HS-27A (cell line): ENCODE measurements around the gene ZNF280A.
"Not testable (repeated sequence)": the region's sequence is repeated elsewhere in the genome, so short reads cannot be mapped to it uniquely, and the experiment has no call there.

Source experiments
- DNase-seq: peaks from one replicate; pipeline ENCODE4 v3.0.0-alpha.2; 2012; ENCODE audit warnings: low read depth, missing footprints

Gene ZNF280A

DNA sequence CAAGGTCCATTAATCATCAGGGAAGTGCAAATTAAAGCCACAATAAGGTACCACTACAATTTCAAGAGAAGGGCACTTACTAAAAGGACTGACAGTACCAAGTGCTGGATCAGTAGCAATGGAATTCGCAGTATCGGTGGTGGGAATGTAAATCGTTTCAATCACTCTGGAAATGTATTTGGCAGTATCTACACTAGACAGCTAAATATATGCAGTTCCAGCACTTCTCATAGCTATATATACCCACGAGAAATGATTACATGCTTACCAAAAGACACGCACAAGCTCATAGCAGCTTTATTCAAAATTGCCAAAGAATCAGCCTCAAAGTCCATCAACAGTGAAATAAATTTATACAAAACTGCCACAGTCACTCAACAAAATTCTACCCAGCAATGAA lies 7.1 kb downstream of the ZNF280A start:
- no peak for DNase-seq

- DNase-seq, result not testable (repeated sequence)
Measured at GRCh38 chr22:22510833-22511232, 9.2 kb downstream of the ZNF280A start.

GRCh38 chr22:22509912-22510311 lies 10.2 kb downstream of the ZNF280A start:
- not testable (repeated sequence) for DNase-seq

DNA sequence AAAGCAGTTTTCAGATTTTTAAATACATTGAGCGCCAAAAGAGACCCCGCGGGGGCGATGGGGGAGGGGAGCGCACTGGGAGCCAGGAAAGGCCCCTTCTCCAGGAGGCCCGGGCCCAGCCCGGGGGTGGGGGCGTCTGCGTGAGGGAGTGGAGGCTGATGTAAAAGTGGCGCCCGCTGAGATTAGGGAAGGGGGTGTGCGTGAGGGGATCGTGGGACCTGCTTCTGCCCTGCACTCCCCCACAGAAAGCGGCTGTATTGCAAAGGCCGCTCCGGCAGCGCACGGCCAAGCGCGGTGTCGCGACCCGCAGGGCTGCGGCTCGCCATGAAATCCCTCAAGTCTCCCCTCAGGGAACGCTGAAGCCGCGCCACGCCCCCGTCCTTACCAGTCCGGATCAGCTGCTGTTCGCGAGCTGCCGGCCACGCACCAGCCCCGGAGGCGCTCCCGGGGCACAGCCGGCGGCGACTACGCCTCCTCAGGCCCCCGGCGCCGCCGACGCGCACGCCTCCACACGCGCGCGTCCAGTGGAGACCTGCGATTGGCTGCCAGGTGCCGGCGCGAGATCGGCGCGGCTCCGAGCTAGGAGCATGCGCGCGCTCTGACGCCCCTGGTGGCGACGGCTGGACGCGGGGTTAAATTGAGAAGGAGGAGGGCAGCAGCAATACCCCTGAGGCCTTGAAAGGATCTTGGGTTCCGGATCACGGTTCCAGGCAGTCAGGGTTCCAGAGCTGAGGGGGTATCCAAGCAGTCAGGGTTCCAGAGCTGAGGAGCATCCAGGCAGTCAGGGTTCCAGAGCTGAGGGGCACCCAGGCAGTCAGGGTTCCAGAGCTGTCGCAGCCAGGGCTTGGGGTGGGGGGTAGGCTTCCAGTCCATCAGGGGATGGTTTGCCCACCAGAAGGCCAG lies 11.5 kb downstream of the ZNF280A start, which contains the start of gene ZNF280B:
ZNF280B (minus strand) TSS at position 469 of the 903 bp plus-strand sequence. CDS start 19,344 bp downstream, outside the sequence.
- DNase-seq, result peak; percentile 14

GRCh38 chr22:22507743-22508273 lies 12.3 kb downstream of the ZNF280A start:
- DNase-seq, result no peak

DNA sequence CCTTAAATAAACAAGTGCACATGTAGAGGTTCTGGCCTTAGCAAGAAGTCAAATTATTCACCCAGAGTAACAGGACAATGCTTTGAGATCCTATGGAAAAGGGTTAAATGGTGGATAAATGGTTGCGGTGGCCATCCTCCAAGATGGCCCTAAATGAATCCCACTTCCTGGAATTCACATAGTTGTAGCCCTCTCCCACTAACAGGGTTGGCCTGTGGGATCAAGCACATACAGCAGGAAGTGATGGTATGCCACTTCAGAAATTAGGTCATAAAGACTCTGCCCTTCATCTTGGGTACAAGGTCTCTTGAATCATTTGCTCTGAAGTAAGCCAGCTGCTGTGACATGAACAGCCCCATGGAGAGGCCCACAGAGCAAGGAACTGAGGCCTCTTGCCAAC lies 13.3 kb downstream of the ZNF280A start:
- DNase-seq, result no peak

DNA sequence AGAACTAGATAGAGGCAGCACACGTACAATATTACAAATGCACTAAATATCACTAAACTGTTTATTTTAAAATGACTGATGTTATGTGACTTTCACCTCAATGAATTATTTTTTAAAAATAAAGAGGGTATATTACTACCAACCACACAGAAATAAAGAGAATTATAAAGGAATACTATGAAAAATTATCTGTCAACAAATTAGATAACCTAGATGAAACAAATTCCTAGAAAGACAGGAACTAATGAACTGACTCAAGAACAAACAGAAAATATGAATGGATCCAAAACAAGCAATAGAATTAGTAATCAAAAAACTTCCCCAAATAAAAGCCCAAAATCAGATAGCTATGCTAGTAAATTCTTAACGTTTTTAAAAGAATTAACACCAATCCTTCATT lies 21.8 kb downstream of the ZNF280A start:
- no peak for DNase-seq

DNA sequence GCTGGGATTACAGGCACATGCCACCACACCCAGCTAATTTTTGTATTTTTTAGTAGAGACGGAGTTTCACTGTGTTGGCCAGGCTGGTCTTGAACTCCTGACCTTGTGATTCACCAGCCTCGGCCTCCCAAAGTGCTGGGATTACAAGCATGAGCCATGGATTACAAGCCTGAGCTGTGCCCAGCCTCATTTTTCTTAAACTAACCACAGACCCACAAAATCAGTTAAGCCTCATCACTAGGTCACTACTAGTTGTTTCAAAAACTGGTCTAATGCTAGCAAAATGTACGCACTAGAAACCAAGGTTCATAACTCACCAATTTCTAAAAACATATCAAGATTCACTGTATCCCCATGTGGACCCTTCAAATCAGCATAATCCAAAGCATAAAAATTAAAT lies 28.5 kb downstream of the ZNF280A start:
- not testable (repeated sequence) for DNase-seq

DNA sequence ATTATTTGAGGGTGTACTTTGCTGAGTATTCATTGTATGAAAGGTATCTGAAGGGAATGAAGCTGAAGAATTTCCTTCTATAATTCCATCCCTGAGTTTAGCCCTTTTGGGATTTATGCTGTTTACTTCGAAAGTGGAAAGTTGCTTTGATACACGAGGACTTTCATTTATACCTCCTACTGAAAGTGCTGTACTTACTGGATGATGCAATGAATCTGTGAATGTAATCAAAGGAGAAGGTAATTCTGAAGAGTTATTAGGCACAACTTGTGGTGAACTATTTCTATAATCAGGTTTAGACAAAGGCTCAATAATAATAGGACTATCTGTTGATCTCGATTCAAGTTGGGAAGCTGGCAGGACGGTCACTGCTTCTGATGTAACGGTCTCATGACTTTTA lies 31.3 kb downstream of the ZNF280A start:
- no peak for DNase-seq

DNA sequence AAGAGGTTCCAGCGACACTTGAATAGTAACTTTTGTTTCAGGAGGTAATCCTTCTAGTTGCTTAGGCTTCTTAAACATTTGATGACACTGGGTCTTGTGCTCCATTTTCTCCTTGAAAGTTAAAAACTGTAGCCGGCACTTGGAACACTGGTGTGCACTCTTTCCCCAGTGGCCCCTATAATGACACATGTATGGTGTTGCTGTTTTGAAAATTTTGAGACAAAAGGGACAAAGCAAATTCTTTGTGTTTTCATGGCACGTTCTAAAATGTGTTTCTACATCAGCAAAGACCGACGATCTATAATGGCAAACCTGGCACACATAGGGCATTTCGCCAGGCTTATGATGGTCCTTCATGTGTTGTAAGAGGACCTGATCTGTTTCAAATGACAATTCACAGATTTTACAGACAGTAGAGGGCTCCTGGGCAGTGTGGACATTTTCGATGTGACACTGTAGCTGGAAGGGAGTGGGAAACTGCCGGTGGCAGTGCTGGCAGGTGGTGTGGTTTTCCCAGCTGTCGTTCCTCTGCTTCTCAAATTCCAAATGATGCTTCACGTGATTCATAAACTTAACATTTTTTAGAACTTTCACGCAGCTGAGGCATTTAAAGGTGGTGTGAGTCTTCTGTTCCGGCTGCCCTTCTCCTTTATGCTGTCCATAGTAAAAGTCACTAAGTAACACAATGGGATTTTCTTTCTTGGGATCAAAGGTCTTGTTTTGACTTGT lies 32.0 kb downstream of the ZNF280A start:
- no peak for DNase-seq

DNA sequence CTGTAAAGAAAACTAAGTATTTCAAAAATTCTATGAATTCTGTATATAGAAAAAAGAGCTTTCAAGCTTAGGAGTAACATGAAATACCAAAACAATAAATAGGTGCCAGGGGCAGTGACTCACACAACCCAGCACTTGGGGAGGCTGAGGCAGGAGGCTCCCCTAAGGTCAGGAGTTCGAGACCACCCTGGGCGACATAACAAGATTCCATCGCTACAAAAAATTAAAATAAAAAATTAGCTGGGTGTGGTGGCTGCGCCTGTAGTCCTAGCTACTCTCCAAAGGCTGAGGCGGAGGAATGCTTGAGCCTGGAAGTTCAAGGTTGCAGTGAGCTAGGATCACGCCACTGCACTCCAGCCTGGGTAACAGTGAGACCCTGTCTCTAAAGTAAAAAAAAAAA lies 33.0 kb downstream of the ZNF280A start:
- DNase-seq, result no peak

DNA sequence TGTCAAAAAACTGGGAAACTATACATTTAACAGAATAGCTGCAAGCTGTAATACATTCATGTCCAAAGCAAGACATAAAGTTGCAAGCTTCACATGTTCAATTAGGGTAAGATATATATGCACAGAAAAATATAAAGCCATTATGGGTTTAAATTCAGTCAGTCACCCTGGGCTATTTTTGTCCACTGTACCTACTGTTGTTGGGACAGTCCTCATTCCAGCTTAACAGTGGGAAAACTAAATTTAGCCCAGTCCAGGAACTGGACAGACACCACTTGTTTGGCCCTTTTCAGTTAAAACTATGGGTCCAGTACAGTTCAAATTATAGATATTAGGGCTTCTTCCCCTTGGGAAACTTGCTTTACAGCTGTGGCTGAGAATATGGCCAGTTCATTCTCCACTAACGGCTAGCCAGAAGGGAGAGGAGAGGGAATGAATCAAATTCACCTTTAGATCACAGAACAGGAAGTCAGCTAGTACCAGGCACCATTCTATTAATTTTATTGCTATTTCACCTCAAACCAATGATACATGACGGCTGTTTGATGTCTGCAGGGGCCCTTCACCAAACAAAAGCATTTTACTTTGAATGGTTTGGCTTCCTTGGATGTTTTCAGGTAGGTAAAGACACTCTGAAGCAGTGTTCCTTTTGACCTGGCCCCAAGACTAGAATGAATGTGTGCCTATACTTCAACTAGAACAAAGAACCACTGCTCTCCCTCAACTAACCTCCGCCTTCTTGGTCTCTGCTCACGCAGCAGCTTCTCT lies 33.8 kb downstream of the ZNF280A start:
- no peak for DNase-seq

GRCh38 chr22:22485524-22485923 lies 34.5 kb downstream of the ZNF280A start:
- DNase-seq, result no peak

- no peak for DNase-seq
Measured at GRCh38 chr22:22484023-22484422, 36.0 kb downstream of the ZNF280A start.

DNA sequence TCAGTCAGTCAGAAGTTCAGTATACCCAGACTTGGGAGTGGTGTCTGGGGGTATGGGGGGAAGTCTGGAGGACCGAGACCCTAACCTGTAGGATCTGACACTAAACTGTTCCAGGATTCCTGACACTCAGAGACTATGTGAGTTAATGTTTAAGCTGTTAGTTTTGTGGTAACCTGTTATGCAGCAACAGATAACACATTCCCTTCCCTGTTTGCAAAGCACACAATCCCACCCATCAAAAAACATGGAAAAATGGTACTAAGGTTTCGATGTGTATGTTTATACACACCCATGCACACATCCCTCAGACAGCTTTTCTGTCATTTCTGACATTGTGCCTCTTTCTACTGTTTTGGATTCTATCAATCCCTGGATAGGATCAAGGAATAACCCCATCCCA lies 39.1 kb downstream of the ZNF280A start:
- no peak for DNase-seq

GRCh38 chr22:22479999-22480532 lies 40.0 kb downstream of the ZNF280A start:
- DNase-seq, result no peak

DNA sequence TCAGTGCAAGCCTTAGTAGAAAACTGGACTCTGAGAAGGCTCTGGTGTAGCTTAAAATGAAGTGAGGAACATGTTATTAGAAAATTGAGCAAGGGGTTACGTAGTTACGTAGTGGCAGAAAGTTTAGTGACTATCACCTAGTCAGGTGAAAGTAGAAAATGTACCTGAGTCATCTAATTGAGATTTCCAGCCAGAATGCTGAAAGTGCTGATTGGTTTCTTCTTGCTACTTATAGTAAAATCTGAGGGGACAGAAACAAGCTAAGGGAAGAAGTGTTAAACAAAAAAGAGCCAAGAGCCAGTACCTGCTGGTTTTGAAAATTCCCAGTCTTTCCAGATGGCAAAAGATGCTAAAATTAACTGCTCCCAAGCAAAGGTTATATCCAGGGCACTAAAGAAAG lies 41.0 kb downstream of the ZNF280A start:
- no peak for DNase-seq

DNA sequence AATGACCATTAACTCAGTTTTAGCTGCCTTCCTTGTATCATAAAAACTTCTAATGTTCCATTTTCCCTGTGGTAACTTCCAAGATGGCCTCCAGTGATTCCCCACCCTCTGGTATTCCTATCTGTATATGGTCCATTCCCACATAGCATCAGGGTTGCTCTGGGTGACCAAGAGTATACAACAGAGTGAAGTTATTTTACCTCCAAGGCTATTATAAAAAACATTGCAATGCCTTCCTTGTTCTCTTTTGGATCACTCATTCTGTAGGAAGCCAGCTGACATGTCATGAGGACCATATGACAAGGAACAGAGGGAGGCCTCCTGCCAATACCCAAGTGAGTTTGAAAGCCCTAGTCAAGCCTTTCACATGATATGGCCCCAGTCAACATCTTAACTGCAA lies 41.6 kb downstream of the ZNF280A start:
- DNase-seq, result no peak

- DNase-seq, result no peak
Measured at GRCh38 chr22:22474733-22475132, 45.3 kb downstream of the ZNF280A start.

DNA sequence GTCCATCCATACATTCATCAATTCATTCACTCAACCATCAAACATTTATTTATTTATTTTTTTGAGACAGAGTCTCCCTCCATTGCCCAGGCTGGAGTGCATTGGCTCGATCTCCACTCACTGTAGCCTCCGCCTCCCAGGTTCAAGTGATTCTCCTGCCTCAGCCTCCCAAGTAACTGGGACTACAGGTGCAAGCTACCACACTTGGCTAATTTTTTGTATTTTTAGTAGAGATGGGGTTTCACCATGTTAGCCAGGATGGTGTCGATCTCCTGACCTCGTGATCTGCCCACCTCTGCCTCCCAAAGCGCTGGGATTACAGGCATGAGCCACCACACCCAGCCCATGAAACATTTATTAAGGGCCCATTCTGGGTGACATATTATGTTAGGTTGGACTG lies 49.0 kb downstream of the ZNF280A start:
- DNase-seq, result not testable (repeated sequence)

DNA sequence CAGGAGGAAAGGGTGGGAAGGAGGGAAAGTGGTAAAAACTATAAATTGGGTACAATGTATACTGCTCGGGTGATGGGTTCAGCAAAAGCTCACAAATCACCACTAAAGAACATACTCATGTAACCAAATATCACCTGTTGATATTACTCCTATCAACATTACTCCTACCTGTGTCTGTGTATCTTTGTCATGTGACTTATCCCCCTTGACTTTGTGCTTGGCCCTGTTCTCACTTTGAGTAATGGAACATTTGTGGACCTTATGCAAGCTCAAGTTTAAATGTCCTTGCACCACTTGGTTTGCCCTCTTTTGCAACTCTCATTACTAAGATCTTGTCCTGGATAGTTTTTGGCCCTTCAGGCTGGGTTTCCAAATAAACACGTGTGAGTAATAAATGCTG lies 50.5 kb downstream of the ZNF280A start:
- DNase-seq, result no peak
